MG63 (cell line): ENCODE data around the gene HELT. TPM values are rescaled to one million over a fixed set of nuclear protein-coding genes. Genes with fewer than 3 reads are reported as not detected.
"Not testable (repeated sequence)": the region's sequence is repeated elsewhere in the genome, so short reads cannot be mapped to it uniquely, and the experiment has no call there.

Experiments
- DNase-seq: peaks from one replicate; pipeline ENCODE4 v3.0.0-alpha.2; 2020
- H3K27me3 ChIP-seq: fragments of 250-450 bp; sonication (Bioruptor Pico); 2 replicates; pipeline ENCODE4 v1.5.1; 2020; ENCODE audit warnings: mild to moderate bottlenecking, moderate library complexity
- H3K36me3 ChIP-seq: fragments of 250-450 bp; sonication (Bioruptor Pico); 2 replicates; pipeline ENCODE4 v1.5.1; 2020; ENCODE audit warnings: mild to moderate bottlenecking, moderate library complexity
- H3K4me3 ChIP-seq: fragments of 250-450 bp; sonication (Bioruptor Pico); 2 replicates; pipeline ENCODE4 v1.5.1; 2020; ENCODE audit warnings: mild to moderate bottlenecking, moderate library complexity
- H3K9me3 ChIP-seq: fragments of 250-450 bp; sonication (Bioruptor Pico); 2 replicates; pipeline ENCODE4 v1.5.1; 2020; ENCODE audit warnings: mild to moderate bottlenecking, moderate library complexity
- total RNA-seq: library from RNA; depleted of rRNA; stranded (reverse); fragments of >200 nt; shearing (Covaris generic); gene quantifications from 2 replicates; pipeline ENCODE4 v1.2.3, GENCODE V29; 2014; ENCODE audit warnings: low replicate concordance

Gene HELT
- total RNA-seq, 1 experiment from 2014 or later = not detected

DNA sequence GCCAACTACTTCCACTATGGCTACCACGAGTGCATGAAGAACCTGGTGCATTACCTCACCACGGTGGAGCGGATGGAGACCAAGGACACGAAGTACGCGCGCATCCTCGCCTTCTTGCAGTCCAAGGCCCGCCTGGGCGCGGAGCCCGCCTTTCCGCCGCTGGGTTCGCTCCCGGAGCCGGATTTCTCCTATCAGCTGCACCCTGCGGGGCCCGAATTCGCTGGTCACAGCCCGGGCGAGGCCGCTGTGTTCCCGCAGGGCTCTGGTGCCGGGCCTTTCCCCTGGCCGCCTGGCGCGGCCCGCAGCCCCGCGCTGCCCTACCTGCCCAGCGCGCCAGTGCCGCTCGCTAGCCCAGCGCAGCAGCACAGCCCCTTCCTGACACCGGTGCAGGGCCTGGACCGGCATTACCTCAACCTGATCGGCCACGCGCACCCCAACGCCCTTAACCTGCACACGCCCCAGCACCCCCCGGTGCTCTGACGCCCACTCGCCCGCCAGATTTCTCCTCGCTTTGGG is 2.1 kb downstream of the HELT start:
- no peaks in the 10 kb centered on the region for H3K36me3 ChIP-seq
- H3K9me3 ChIP-seq = no peaks in the 10 kb centered on the region
- H3K27me3 ChIP-seq = peaks cover 42% of the 10 kb centered on the region
- peak; percentile 44 for DNase-seq
- no peak overlapping the region for H3K4me3 ChIP-seq

DNA sequence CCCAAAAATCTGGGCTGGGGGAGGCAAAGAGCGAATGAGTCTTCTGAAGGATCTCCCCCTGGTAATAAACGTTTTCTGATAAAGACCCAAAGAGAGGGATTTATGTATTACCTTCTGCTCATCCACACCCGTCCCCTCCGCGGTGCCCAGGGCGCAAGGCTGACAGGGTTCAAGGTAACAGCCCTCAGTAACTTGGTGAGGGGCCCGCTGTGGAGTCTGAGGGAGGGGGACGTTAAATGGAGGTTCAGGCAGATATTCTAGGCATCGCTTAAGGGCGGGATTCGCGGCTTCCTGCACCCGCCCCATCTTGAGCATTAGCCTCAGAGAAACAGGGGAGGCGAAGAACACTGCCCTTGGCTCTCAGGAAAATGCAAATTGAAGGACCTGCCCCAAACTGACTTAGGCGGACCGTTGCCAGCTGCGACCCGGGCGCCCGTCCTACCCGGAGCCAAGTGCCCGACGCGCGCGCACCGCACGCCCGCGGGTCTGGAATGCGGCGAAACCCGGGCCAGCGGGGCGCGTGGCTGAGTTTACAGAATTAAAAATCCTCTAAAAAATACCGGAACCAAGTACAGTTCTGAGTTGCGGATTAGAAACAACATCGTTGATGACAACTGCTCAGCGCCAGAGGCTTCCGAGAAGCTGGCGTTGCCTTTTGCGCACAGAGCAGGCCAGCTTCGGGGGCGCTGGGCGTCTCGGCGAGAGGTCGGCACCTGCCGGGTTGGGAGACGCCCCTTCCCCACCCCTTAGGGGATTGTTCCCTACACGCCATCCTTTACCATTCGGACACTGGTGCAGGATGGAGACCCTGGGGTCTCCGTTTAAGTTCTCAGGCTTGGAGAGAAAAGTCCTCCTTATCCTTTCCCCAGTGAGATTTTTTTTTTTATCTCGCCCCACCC is 2.8 kb downstream of the HELT start:
- H3K4me3 ChIP-seq = no peak overlapping the region
- no peaks in the 10 kb centered on the region for H3K36me3 ChIP-seq
- no peaks in the 10 kb centered on the region for H3K9me3 ChIP-seq
- H3K27me3 ChIP-seq = peaks cover 42% of the 10 kb centered on the region
- no peak for DNase-seq

DNA sequence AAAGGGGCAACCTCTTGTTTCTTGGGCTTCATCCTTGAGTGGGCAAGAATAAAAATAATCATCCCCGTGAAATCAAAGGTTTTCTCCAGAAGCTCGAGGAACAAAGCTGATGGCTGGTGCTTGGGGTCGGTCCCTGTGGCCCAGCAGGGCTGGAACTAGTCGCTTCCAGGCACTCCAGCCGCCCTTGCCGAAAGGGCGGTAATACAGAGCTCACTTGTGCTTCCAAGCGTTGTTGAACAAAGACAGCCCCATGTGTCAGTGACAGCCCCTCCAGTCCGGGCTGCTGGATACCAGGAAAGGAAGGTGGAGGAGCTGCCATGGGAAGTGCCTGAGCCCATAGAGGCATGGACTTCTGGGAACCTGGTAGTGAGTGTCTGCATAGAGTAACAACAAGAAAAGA is 5.2 kb downstream of the HELT start:
- DNase-seq = no peak
- H3K9me3 ChIP-seq = no peaks in the 10 kb centered on the region
- H3K4me3 ChIP-seq = no peak overlapping the region
- peaks cover 30% of the 10 kb centered on the region for H3K27me3 ChIP-seq
- H3K36me3 ChIP-seq = no peaks in the 10 kb centered on the region

DNA sequence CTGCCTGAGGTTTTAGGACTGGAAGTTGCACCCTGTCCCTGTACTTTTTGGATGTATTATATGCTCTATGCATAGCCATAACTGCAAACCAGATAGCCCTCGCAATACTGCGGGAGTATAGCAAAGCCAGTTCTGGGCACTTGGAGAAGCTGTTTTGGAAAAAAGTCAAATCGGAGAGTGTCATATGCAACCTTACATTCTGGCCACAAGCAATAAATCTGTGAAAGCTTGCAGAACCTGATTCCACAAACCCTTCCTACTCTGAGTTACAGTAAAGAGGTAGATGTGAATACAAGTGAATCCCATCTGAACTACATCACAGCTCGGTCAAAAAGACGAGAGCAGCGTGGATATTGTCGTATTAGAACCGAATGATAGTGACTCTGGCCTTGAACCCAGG is 10.3 kb downstream of the HELT start:
- DNase-seq = no peak
- Histone ChIP-seq H3K4me3 (no peak overlapping the region), H3K36me3 (no peaks in the 10 kb centered on the region), H3K27me3 (peaks cover 4% of the 10 kb centered on the region; the same call in 1 of the 2 replicates), H3K9me3 (no peaks in the 10 kb centered on the region)

DNA sequence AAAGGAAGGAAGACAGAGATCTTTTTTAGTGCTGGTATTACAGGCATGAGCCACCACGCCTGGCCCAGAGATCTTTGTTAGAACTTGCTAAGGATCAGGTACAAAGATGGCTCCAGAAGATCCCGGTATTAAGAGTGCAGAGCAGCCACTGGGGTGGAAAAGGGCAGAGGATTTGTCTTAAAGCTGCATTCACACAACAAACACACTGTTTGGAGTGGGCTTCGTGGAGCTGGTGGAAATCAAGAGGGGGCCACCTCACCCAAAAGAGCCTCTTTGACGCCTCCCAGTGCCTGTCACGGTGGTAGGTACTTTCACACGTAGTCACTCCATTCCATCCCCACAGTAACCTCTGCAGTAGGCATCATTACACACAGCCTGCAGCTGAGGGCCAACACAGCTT is 13.3 kb downstream of the HELT start:
- Histone ChIP-seq H3K4me3 (no peak overlapping the region), H3K27me3 (peaks cover 4% of the 10 kb centered on the region; the same call in 1 of the 2 replicates), H3K9me3 (no peaks in the 10 kb centered on the region), H3K36me3 (no peaks in the 10 kb centered on the region)
- DNase-seq = no peak

DNA sequence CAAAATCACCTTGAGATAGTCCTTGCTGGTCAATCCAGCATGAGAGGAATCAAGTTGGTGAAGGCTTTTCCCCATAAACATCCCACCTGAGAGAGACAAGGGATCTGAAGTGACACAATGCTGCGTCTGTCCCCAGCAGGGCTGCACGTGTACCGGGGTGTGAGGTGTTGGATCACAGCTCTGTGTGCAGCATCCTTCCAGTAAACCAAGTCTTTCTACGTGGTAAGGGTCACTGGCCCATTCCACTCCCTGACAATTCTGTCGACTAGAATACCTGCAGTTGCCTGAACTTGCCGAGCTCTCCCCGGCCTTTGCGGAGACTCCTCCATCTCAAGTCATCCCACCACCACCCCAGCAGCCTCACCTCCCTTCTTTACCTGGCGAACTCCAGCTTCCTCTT is 14.8 kb downstream of the HELT start:
- peaks cover 4% of the 10 kb centered on the region; the same call in 1 of the 2 replicates for H3K27me3 ChIP-seq
- no peaks in the 10 kb centered on the region for H3K9me3 ChIP-seq
- H3K36me3 ChIP-seq = no peaks in the 10 kb centered on the region
- no peak overlapping the region for H3K4me3 ChIP-seq
- DNase-seq = no peak

DNA sequence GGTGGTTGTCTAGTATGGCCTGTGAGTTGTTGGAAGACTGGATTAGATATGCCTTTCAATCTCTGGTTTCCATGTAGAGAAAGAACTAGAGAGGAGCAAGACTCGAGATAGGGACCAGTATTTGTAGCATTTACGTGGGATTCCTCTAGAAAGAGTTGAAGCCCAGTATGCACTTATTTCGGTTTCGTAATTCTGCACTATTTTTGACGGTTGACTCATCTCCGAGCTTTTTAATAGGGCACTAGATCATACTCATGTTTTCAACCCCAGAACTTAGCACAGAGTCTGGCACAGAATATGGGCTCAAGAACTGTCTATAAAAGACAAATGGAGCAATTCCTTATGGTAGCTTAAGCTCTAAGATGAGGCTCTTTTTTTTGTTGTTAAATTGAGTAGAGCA is 15.7 kb downstream of the HELT start:
- Histone ChIP-seq H3K36me3 (no peaks in the 10 kb centered on the region), H3K4me3 (no peak overlapping the region), H3K27me3 (peaks cover 4% of the 10 kb centered on the region; the same call in 1 of the 2 replicates), H3K9me3 (no peaks in the 10 kb centered on the region)
- DNase-seq = no peak

DNA sequence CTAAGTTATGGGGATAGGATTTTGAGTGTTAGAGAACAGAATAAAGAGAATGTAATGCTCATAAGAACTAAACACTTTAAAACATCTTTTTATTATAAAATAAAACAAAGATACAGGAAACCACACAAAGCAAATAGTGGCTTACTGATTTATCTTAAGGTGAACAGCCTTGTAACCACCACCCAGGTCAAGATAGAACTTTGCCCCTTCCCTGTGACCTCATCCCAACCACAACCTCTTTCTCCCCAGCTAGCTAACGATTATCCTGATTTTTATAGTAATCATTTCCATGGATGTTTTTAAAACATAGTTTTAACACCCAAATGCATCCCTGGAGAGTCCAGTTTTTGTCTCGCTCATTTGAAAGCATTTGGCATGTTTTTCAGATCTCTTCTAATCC is 17.0 kb downstream of the HELT start:
- H3K4me3 ChIP-seq = no peak overlapping the region
- H3K36me3 ChIP-seq = no peaks in the 10 kb centered on the region
- no peaks in the 10 kb centered on the region for H3K9me3 ChIP-seq
- H3K27me3 ChIP-seq = no peaks in the 10 kb centered on the region
- DNase-seq = no peak

DNA sequence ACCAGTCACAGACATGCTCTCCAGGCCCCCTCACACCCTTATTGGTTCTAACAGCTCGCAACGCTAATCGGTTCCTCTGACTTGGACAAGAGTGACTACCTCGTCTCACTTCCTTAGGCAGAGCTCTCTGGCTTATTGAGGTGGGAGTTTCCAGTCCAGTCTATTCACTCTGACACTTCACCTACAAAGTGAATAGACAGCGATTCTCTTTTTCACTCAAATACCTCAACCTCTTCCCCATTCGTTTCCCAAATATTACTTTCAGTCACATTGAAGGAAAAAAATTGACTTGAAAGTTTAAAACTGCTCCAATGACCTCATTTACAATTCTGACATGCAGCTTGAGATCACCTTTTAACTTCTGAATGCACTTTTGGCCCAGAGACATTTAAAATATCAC is 17.7 kb downstream of the HELT start:
- Histone ChIP-seq H3K36me3 (no peaks in the 10 kb centered on the region), H3K4me3 (no peak overlapping the region), H3K9me3 (no peaks in the 10 kb centered on the region), H3K27me3 (no peaks in the 10 kb centered on the region)
- no peak for DNase-seq

DNA sequence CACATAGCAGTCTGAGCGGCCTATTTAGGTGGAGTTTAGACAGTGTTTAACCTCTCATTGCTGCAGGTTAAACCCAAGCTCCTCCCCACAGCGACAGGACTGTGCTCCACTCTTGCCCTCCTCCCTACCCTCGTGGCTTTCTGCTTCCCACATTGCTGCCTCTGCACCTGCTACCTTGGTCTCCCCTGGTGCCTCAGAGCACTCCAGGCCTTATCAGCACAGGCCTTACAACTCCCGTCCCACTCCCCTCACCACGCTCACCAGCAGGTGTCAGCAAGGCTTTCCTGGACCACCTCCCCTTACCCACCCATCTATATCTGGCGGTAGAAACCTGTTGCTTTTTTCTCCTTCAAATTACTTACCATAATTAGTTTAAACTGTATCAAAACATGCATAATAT is 18.6 kb downstream of the HELT start:
- H3K36me3 ChIP-seq = no peaks in the 10 kb centered on the region
- H3K4me3 ChIP-seq = no peak overlapping the region
- H3K9me3 ChIP-seq = no peaks in the 10 kb centered on the region
- no peak for DNase-seq
- H3K27me3 ChIP-seq = no peaks in the 10 kb centered on the region

DNA sequence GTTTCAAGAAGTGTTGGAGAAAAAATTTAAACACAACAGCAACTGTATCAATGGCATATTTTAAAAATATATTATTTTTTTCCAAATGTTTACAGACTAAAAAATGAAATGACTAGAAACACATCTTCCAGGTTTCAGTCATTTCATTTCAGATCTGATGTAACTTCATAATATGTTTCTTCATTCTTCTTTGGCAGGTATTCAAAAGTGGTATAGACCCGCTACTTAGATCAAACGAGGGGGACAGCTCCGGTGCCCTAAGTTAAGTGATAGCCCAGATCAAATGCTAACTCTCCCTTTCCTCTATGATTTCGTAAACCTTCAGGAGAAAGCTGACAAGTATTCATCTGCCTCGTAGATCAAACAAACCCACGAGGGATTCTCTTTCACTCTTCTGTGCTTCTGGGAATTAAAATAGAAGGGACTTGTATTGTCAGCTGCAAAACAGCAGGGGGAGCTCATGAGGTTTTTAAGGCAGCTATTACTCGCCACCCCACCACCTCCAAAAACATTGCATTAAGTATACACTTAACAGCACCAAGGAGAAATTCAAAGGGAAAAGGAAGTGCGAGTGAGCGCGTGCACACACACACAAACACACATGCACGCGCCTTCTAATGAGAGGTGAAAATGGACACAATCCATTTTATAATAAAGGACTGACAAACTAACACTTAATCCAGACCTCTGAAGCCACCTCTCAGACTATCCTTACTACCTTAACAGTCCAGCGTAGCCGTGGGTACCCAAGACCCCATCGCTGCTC is 21.4 kb downstream of the HELT start:
- Histone ChIP-seq H3K27me3 (no peaks in the 10 kb centered on the region), H3K36me3 (no peaks in the 10 kb centered on the region), H3K9me3 (no peaks in the 10 kb centered on the region), H3K4me3 (no peak overlapping the region)
- DNase-seq = peak; percentile 24

DNA sequence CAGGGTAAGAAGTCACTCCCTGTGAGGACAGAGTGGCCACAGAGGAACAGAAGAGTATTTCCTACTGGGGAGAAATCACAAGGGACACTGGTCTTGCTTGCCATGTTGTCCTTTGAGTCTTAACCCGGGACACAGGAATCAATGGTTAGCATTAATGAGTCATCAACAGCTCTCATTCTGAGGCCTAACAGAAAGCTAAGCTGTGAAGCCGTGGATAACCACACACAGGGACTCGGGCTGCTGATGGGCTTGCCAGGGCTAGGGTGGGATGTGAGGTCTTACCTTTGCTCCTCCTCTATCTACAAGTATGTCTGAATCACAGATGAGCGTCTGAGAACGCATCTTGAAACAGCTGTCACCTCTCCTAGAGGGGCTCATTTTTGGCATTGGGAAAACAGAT is 22.2 kb downstream of the HELT start:
- Histone ChIP-seq H3K9me3 (no peaks in the 10 kb centered on the region), H3K27me3 (no peaks in the 10 kb centered on the region), H3K4me3 (no peak overlapping the region), H3K36me3 (no peaks in the 10 kb centered on the region)
- no peak for DNase-seq

DNA sequence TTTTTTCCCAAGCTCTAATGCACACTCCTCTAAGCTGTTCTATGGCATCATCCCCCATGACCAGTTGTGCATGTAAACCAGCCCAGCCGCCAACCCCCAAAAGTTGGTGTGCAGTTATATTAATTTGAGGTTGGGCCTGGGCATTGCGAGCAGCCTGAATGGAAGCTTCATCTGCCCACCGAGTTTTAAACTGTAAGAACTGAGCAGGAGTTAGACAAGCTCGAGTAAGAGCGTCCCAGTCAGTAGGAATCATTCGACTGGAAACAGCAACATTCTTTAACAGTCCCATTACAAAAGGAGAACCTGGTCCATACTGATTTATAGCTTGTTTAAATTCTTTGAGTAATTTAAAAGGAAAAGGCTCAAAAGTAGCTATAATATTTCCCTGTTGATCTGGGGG is 32.0 kb downstream of the HELT start:
- not testable (repeated sequence) for H3K27me3 ChIP-seq, H3K36me3 ChIP-seq, H3K4me3 ChIP-seq, DNase-seq, H3K9me3 ChIP-seq

DNA sequence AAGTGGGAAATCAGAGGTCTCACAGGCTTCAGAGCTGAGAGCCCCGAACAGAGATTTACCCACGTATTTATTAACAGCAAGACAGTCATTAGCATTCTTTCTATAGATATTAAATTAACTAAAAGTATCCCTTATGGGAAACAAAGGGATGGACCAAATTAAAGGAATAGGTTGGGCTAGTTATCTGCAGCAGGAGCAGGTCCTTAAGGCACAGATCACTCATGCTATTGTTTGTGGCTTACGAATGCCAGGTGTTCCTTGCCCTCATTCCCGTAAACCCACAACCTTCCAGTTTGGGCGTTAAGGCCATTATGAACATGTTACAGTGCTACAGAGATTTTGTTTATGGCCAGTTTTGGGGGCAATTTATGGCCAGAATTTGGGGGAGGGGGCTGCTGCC is 33.0 kb downstream of the HELT start:
- H3K27me3 ChIP-seq, H3K4me3 ChIP-seq, DNase-seq, H3K36me3 ChIP-seq, H3K9me3 ChIP-seq: not testable (repeated sequence)

DNA sequence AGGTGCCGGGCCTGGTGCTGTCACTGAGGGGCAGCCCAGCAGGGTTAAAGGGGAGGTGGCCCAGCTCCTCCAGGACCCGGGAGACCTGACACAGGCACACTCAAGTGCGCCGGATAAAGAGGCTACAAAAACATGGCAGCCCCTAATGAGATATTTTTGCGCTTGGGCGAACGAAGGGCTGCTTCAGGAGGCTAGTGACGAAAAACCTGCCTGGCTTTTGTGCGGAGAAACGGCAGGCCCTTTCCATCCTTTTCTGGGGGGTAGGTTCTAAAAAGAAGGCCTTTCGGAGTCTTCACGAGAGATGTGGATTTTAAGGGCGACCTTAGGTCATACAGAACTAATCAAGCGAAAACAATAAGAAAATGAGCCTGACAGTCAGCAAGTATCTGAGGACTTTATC is 35.5 kb downstream of the HELT start:
- Histone ChIP-seq H3K27me3 (no peaks in the 10 kb centered on the region), H3K36me3 (no peaks in the 10 kb centered on the region), H3K9me3 (no peaks in the 10 kb centered on the region), H3K4me3 (no peak overlapping the region)
- DNase-seq = no peak

DNA sequence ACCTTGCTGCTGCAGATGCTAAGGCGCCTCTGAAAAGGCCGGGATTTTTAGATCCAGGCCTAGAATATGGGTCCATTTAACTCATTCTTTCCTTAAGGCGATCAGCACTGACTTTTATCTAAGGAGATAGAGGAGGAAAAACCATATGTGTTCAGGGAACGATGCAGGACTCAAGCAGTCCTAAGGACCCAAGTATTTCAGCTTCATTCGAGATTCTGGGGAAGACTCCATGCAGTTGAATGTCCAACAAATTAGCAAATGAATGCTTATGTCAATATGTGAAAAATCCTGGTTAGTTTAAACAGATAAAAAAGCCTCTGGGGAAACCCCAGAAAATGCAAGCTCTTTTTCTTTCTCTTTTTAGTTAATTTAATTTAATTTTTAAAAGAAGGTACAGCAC is 36.0 kb downstream of the HELT start:
- Histone ChIP-seq H3K4me3 (no peak overlapping the region), H3K27me3 (no peaks in the 10 kb centered on the region), H3K36me3 (no peaks in the 10 kb centered on the region), H3K9me3 (no peaks in the 10 kb centered on the region)
- no peak for DNase-seq

DNA sequence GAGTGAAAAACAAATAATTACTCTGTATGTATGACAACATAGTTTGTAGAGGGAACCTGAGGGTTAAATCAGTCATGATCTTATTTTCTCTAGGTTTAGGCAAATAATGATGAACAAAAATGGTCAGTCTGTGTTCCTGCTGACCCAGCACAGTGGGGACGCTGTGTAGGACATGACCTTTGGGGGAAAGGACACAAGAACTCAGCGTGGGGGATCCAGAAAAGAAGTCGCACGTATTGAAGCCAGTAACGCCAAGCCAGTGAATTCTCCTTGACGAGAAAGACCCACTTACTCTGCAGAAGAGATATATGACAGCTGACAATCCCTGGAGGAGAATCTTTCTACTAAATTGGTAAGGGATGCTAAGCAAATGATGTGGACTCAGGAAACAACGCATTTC is 36.6 kb downstream of the HELT start:
- no peaks in the 10 kb centered on the region for H3K27me3 ChIP-seq
- no peaks in the 10 kb centered on the region for H3K36me3 ChIP-seq
- DNase-seq = no peak
- H3K4me3 ChIP-seq = no peak overlapping the region
- no peaks in the 10 kb centered on the region for H3K9me3 ChIP-seq
